Stimulated activated CD8-positive, alpha-beta memory T cell treated with anti-CD3 and anti-CD28 coated beads, Interleukin-4, amount 100 ng/mL, for 1 hour (primary cell): ENCODE results near the gene MAPK14.
A peak's percentile ranks its signal among the peaks of the same experiment; 100 is the strongest.

ENCODE experiments used
- DNase-seq, 2 donors: peaks; one replicate each; pipeline ENCODE4 v3.0.0-alpha.2; 2020; ENCODE audit warnings: low read depth in 2 of 2, low spot score in 1 of 2

MAPK14 gene

DNA sequence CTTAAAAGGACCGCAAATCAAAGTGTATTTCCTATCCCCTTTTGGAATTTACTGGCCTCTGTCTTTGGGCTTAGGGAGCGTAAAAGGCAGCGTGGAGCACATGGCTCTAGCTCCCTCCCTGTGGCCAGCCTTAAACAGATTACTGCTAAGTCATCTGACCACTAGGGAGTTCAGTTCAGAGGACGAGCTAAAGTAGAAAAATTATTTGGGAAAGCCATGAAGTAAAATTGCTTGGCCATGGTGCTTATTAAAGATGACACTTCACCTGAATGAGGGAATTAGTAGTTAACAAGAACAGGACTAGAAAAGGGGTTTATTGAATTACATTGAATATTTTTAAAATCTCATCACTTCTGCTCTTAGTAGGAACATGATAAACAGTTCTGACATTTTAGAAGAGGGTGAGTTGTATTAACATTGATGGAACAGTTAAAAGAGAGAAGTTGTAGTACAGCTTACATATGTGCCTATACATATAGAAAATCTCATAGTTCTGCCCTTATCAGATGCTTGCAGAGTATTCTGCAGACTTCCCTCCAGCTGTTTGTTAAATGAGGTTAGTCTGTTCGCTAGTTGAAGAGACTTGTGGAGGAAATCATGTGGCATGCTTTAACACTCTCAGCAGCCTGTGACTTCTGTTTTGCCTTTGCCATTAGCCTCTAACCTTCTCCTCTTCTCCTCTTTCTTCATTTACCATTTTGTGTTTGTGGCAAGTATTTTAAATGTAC lies 71.5 kb downstream of the MAPK14 start:
- no peak for DNase-seq

DNA sequence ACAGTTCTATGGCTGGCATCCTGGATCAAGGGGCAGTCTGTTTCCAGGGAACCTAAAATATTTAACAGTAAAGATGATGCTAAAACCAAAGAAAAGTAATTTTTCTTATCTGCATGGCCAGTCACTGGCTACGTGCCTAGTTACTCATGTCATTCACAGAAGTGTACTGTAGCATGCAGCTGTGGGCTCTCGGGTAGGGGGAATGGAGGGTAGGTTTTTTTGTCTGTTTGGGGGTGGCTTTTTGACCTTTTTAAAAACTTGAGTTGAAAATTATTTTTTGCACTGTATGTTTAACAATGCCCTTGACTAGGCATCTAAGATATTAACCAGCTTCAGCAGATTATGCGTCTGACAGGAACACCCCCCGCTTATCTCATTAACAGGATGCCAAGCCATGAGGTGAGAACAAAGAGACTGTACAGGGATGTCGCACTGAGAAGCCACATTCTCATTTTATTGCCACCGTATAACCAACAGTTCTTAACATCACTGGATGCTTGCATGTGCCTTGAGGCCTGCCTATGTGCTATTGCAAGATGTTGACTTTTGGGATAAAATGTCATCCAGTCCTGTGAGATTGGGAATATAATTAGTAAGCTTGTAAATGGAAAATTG lies 72.4 kb downstream of the MAPK14 start:
- no peak for DNase-seq

DNA sequence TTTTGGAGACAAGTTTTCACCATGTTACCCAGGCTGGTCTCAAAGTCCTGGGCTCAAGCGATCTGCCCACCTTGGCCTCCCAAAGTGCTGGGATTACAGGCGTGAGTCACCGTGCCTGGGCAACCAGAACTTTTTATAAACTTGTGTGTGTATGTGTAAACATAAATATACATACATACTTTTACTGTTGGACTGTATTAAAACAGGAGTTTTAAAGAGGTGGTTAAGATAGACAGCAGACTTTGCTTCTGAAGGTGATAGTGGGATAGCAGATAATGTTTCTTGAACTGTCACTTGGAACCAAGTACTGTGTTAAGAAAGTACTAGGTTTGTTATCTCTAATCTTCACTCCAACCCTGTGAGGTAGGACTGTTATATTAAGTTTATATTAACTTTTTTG lies 74.1 kb downstream of the MAPK14 start:
- DNase-seq: no peak

DNA sequence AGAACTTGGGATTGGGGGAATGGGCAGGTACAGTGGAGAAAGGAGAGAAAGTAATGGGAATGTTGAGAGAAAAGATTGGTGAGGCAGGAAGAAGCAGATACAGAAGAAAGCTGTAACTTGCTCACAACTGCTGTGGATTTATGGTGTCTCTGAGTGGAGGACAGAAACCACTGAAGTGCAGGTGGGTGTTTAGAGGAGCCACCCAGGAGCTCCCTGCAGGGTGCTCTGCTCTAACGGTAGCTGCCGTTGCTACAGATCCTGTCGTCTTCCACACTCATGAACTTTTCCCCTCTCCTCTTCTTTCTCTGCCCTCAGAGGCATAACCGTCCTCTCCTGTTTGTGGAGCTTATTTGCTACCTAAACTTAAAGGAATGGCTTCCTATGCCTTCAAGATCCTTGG lies 75.2 kb downstream of the MAPK14 start:
- no peak for DNase-seq

DNA sequence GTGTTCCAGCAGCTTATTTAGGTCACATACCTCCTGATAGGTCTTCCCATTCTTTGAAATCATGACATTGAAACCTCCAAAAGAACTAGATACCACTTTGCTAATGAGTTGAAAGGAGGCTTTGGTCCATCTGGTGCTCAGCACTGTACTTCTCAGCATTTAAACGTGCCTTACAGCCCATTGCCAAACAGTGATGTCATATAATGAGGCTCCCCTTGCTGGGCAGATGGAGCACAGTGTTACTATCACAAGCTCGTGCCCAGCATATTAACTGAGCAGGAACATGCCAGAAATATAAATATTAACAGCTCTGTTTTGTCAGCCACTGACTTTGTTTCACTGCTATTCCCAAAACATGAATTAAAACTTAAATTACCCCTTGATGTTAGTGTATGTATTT lies 77.2 kb downstream of the MAPK14 start:
- DNase-seq: no peak

DNA sequence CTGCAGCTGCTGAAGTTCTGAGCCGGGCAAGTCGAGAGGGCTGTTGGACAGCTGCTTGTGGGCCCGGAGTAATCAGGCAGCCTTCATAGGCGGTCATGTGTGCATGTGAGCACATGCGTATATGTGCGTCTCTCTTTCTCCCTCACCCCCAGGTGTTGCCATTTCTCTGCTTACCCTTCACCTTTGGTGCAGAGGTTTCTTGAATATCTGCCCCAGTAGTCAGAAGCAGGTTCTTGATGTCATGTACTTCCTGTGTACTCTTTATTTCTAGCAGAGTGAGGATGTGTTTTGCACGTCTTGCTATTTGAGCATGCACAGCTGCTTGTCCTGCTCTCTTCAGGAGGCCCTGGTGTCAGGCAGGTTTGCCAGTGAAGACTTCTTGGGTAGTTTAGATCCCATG lies 81.5 kb downstream of the MAPK14 start:
- DNase-seq: no peak

DNA sequence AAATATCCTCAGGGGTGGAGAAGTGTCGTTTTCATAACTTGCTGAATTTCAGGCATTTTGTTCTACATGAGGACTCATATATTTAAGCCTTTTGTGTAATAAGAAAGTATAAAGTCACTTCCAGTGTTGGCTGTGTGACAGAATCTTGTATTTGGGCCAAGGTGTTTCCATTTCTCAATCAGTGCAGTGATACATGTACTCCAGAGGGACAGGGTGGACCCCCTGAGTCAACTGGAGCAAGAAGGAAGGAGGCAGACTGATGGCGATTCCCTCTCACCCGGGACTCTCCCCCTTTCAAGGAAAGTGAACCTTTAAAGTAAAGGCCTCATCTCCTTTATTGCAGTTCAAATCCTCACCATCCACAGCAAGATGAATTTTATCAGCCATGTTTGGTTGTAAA lies 82.4 kb downstream of the MAPK14 start:
- no peak for DNase-seq

- DNase-seq: no peak
Measured at GRCh38 chr6:36110863-36111262, 83.3 kb downstream of the MAPK14 start.

- DNase-seq: no peak
Measured at GRCh38 chr6:36111526-36111925, 83.9 kb downstream of the MAPK14 start.

GRCh38 chr6:36113049-36113448 lies 85.4 kb downstream of the MAPK14 start:
- DNase-seq: no peak

DNA sequence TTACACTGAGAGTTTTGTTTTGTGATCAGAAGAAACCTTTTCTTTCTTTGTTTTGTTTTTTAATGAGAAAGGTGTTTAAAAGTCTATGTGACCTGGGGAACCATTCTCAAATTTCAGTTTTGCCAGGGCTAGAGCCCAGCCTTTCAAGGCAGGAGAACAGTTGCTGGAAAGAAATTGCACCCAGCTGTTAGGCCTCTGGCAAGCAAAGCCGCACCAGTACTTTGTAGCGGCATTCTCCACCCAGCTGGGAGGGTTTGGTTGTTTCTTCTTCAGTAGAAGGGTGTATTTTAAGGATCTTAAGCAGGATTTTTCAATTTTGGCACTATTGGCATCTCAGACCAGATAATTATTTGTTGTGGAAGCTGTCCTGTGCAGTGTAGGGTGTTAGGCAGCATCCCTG lies 86.1 kb downstream of the MAPK14 start:
- no peak for DNase-seq

DNA sequence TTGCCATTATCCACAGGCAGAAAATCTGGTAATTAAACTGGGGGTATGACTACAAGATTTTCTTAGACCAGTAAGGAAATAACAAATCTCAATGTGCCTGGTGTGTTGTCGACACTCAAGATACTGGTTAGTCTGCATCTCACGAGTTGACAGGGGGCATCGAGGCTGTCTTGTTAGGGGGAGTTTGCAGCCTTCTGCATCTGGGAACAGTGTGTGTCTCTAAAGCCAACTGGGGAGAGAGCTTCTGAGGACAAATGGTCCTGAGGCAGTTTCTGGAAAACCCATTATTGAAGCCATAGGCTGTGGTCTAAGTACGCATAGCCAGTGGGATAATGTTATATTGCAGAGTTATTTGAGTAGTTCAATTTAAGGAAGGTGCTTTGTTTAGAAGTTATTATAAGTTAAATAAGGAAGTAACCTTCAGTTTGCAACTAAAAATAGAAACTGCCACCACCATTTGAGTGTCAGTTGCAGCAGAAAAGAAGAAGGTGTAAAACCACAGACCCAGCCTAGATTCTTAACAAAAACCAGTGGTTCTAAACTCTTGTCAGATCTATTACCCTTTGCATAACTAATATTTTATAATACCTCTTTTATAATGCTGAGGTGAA lies 87.3 kb downstream of the MAPK14 start:
- DNase-seq: no peak

DNA sequence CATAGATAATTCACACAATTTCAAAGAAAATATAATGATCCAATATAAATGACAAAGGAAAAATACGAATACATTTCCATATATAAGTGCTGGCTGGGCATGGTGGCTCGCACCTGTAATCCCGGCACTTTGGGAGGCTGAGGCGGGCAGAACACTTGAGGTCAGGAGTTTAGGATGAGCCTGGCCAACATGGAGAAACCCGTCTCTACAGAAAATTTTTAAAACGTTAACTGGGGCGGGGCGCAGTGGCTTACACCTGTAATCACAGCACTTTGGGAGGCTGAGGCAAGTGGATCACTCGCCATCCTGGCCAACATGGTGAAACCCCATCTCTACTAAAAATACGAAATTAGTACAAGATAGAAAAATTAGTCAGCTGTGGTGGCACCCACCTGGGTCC lies 87.8 kb downstream of the MAPK14 start:
- no peak for DNase-seq

- no peak for DNase-seq
Measured at GRCh38 chr6:36116066-36116864, 88.7 kb downstream of the MAPK14 start.

GRCh38 chr6:36116943-36117342 lies 89.3 kb downstream of the MAPK14 start:
- no peak for DNase-seq

DNA sequence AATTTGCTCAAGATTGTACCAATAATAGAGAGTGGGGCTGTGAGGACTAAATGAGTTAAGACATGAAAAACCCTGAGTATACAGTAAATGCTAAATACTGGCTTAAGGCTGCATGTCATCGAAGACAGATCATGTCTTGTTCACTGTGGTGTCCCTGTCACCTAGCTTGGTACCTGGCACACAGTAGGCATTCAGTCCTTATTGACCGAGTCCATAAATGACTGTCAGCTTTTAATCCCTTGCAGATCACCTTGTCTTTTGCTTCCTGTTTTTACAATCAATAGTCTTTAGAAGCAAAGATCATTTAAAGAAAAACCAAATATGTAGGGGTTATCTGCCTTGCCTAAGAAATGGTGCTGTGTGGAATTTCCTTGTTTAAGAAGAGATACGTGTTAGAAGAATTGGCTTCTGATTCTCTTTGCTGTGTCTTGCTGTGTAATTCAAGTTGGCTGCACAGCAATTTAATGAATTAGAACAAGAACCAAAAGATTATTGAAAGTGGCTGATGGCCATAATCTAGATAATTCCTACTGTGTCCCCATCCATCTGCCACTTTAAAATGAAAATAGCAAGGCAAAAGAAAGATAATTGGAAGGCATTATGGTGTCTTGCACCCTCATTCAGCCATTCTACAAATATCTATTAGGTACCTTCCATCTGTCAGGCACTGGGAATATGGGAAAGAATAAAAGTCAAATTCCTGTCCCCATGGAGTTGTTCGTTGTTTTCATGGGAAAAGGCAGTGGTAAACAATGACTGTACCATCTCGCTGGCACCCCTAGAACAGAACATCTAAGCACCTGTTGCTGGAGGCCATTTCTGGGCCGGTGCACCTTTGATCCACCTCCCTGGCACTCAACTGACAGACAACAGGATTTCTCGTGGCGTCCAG lies 90.3 kb downstream of the MAPK14 start:
- DNase-seq: no peak

GRCh38 chr6:36118550-36119107 lies 91.0 kb downstream of the MAPK14 start:
- peak in 1 of 2 donors; percentile 60 for DNase-seq

DNA sequence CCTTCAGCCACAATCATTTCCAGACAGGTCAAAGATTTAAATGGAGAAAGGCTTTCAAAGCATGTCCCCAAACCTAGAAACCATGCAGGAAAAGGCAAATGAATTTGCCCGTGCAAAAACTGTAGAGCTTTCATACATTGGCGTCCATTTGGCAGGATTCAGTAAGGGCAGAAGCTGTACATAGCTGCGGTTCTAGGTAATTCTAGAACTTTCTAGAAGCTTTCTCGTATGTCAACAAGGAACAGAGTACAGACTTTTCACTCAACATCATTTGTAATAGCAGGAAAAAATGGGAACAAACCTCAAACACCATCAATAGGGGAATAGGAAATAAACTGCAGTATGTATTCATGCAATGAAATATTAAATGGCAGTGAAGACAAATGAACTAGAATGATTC lies 91.6 kb downstream of the MAPK14 start:
- DNase-seq: no peak

DNA sequence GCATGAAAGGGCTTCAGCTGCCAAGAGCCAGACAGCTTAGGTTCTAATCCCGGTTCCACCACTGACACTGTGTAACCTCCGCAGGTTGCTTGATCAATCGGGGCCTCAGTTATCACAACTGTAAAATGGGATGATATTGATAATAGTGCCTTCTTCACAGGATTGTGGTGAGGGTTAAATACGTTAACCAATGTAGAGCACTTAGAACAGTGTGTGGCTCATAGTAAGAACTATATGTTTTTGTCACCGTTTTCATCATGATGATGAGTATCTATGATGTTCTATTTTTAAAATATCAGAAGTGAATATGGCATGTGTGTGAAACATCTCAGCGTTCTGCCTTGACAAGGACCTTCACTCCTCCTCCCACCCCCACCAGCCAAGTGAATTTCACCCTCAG lies 92.4 kb downstream of the MAPK14 start:
- DNase-seq: no peak

DNA sequence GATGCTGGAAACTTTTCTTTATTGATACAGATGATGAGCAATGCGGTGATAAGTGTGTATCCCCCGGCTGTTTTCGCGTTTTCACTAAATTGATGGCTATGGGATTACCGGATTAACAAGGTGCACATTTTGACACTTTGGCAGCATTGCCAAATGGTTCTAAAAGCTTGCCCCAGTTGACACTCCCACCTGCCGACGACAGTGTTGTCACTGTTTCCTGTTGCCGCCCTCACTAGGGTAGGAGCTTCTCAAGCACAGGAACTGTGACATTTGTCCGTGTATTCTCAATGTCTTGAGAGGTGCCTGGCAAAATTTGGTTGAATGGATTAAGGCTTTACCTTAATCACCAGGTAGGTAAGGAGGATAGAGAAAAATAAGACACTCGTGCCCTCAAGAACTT lies 92.9 kb downstream of the MAPK14 start:
- DNase-seq: no peak
